Lung (tissue), 12 donors: ENCODE results near the gene KRT4. TPM values are rescaled to one million over a fixed set of nuclear protein-coding genes. Genes with fewer than 3 reads are reported as not detected.

Source experiments
- ATAC-seq: fragments of 200-7000 bp; cut with Tn5 transposase; one replicate; pipeline ENCODE4 v1.9.1; 2020; ENCODE audit warnings: moderate number of reproducible peaks; ENCODE audit not compliant: insufficient read depth, low FRiP score
- DNase-seq, 3 donors: peaks; one replicate each; pipeline ENCODE4 v3.0.0-alpha.2; 2013 to 2017
- H3K27ac ChIP-seq, 2 donors: one replicate each; pipeline ENCODE4 v1.5.1; 2013; ENCODE audit warnings: mild to moderate bottlenecking in 2 of 2, moderate library complexity in 2 of 2, control low read depth in 1 of 2, inconsistent platforms in 1 of 2, low read depth in 1 of 2, low read length in 1 of 2
- H3K27me3 ChIP-seq, 3 donors: one replicate each; pipeline ENCODE4 v1.5.1; 2013; ENCODE audit warnings: low read length in 2 of 3; ENCODE audit not compliant: control insufficient read depth in 3 of 3, insufficient read depth in 3 of 3
- H3K36me3 ChIP-seq, 4 donors: one replicate each; pipeline ENCODE4 v1.5.1; 2013; ENCODE audit warnings: low read length in 4 of 4, mild to moderate bottlenecking in 1 of 4, moderate library complexity in 1 of 4; ENCODE audit not compliant: control insufficient read depth in 4 of 4, insufficient read depth in 4 of 4
- H3K4me1 ChIP-seq, 5 donors: one replicate each; pipeline ENCODE4 v1.5.1; 2013; ENCODE audit warnings: low read length in 5 of 5, mild to moderate bottlenecking in 2 of 5, moderate library complexity in 1 of 5; ENCODE audit not compliant: control insufficient read depth in 5 of 5, insufficient read depth in 5 of 5
- H3K4me3 ChIP-seq: one replicate; pipeline ENCODE4 v1.5.1; 2013; ENCODE audit warnings: mild to moderate bottlenecking, control low read depth, moderate library complexity
- H3K9ac ChIP-seq, 2 donors: one replicate each; pipeline ENCODE4 v1.5.1; 2013; ENCODE audit warnings: low read length in 2 of 2, control low read depth in 1 of 2; ENCODE audit not compliant: insufficient read depth in 1 of 2
- H3K9me3 ChIP-seq, 4 donors: one replicate each; pipeline ENCODE4 v1.5.1; 2013; ENCODE audit warnings: low read length in 3 of 4, mild to moderate bottlenecking in 1 of 4, moderate library complexity in 1 of 4; ENCODE audit not compliant: control insufficient read depth in 4 of 4, insufficient read depth in 3 of 4
- WGBS, 2 donors: extraction: QIAGEN DNeasy Blood & Tissue Kit; methylation state at CpG; one replicate each; pipeline ENCODE4 v1.1.7; 2013; 5-methylcytosine and 5-hydroxymethylcytosine counted together
- polyA plus RNA-seq, 2 donors: library from polyadenylated mRNA; stranded (reverse); fragments of 200-250 nt; gene quantifications; one replicate each; pipeline ENCODE4 v1.2.1, GENCODE V29; 2013
- total RNA-seq, 2 donors: library from RNA; depleted of rRNA in 1 of 2; stranded (reverse); fragments of >200 nt in 1 of 2; gene quantifications; one replicate each; pipeline ENCODE4 v1.2.1, GENCODE V29; 2014 to 2021
- TF ChIP-seq, protein P1 (sequence below): IDR thresholded peaks from 2 replicates; pipeline ENCODE4 v1.5.1; 2012; ENCODE audit warnings: mild to moderate bottlenecking; ENCODE audit errors: control extremely low read depth, extremely low read depth
- donor health status: control.
- donor health status: control.
- donor health status: Bipolar disorder and iron deficiency.
- donor health status: healthy.
- donor health status: DM: yes; HTN: yes; CAD: no.

Gene KRT4
- total and polyA plus RNA-seq, 4 donors: 1.3 to 7.7 (median 3.4) TPM

DNA sequence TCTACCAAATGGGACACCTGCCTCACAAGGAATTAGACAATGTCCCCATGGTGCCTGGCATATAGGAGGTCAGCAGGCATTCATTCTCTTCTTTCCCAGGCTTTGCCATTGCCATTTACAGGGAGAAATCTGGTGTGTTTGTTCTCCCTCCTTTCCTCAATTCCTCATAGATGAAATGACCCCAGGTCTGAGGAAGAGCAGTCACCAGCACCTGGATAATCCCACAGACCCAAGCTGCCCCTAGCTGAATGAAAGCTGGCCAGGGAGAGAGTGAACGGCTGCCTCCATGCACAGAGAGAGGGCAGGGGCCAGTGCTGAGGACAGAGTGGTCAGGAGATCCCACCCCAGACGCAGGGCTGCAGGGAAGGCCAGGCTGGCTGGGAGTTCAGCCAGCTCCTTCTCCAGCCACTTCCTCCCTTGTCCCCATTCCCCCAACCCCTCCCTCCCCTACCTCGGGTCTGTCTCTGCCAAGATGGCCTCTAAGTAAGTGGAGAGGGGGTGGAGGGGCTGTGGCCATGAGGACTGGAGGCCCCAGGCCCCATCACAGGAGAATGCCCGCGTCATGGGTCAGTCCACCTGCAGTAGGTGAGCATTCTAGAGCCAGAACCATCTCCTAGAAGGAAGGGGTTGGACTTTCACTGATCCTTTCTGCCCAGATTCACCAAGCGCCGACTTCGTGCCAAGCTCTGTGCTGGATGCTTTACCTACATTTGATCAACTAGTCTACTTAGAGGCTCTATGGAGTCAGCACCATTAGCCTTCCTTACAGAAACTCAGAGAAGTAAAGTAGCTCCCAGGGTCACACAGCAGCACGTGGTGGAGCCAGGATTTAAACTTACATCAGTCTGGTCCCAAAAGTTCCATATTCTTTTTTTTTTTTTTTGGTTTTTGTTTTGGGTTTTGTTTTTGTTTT lies 2.0 kb upstream of the KRT4 start:
- no peak overlapping the region for H3K27ac ChIP-seq
- no peaks in the 10 kb centered on the region for H3K36me3 ChIP-seq
- peaks cover 0 to 28% (median 2%) of the 10 kb centered on the region in 3 donors for H3K27me3 ChIP-seq
- ATAC-seq (no peak), DNase-seq (peak; percentile 24 to 73 (median 41))
- H3K9ac ChIP-seq: no peak overlapping the region
- H3K4me1 ChIP-seq: peaks cover 0 to 33% (median 3%) of the 10 kb centered on the region in 5 donors
- 64 to 74% methylated on average over 9 of the region's 9 CpGs for WGBS, 2 donors
- no peaks in the 10 kb centered on the region for H3K9me3 ChIP-seq
- TF ChIP-seq, protein P1, sequence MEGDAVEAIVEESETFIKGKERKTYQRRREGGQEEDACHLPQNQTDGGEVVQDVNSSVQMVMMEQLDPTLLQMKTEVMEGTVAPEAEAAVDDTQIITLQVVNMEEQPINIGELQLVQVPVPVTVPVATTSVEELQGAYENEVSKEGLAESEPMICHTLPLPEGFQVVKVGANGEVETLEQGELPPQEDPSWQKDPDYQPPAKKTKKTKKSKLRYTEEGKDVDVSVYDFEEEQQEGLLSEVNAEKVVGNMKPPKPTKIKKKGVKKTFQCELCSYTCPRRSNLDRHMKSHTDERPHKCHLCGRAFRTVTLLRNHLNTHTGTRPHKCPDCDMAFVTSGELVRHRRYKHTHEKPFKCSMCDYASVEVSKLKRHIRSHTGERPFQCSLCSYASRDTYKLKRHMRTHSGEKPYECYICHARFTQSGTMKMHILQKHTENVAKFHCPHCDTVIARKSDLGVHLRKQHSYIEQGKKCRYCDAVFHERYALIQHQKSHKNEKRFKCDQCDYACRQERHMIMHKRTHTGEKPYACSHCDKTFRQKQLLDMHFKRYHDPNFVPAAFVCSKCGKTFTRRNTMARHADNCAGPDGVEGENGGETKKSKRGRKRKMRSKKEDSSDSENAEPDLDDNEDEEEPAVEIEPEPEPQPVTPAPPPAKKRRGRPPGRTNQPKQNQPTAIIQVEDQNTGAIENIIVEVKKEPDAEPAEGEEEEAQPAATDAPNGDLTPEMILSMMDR: no peak
- no peak overlapping the region for H3K4me3 ChIP-seq

DNA sequence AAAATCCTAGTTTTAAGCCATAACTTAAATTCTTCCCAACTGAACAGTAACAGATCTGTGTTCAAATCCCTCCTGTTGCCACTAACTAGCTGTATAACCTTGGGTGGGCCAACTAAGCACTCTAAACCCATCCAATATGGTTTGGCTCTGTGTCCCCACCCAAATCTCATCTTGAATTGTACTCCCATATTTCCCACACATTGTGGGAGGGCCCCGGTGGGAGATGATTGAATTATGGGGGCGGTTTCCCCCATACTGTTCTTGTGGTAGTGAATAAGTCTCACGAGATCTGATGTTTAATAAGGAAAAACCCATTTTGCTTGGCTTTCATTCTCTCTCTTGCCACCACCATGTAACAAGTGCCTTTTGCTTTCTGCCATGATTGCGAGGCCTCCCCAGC lies 1.2 kb upstream of the KRT4 start:
- WGBS, 2 donors: 91 to 93% methylated on average over 4 of the region's 4 CpGs
- TF ChIP-seq, protein P1: no peak
- no peak for ATAC-seq
- H3K36me3 ChIP-seq: no peaks in the 10 kb centered on the region
- H3K27ac ChIP-seq: no peak overlapping the region
- DNase-seq: no peak
- no peaks in the 10 kb centered on the region for H3K9me3 ChIP-seq
- peaks cover 0 to 33% (median 3%) of the 10 kb centered on the region in 5 donors for H3K4me1 ChIP-seq
- H3K9ac ChIP-seq: no peak overlapping the region
- H3K4me3 ChIP-seq: no peak overlapping the region
- H3K27me3 ChIP-seq: peaks cover 0 to 26% (median 2%) of the 10 kb centered on the region in 3 donors

DNA sequence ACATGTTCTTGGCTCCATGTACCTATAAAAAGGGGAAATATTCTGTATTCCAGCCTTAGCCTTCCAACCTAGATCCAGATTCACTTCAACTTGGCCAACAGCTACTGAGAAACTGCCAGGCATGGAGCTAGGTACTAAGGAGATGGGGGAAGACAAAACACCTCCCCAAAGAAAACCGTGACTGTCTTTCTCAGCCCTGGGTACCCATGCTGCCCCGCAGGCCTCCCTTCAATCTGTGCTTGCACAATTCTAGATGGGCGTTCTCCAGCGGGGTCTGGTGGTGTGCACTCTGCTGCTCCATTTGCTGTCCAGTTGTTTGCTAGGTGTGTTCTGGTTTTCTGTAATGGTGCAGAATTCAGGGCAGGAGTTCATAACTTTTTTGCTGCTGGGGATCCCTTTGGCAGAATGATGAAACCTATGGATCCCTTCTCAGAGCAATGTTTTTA lies 817 bp upstream of the KRT4 start:
- Histone ChIP-seq H3K4me3 (no peak overlapping the region), H3K9ac (no peak overlapping the region), H3K36me3 (no peaks in the 10 kb centered on the region), H3K27ac (no peak overlapping the region), H3K27me3 (peaks cover 0 to 22% (median 2%) of the 10 kb centered on the region in 3 donors), H3K9me3 (no peaks in the 10 kb centered on the region), H3K4me1 (peaks cover 0 to 33% (median 3%) of the 10 kb centered on the region in 5 donors)
- ATAC-seq: no peak
- TF ChIP-seq, protein P1: no peak
- DNase-seq: no peak
- 50 to 70% methylated on average over 4 of the region's 4 CpGs for WGBS, 2 donors
